HEK293T (cell line): Measurements from ENCODE around the gene MLXIPL.

Experiments
- BHLHE40 ChIP-seq: fragments of 450-650 bp; IDR thresholded peaks from 2 replicates; pipeline ENCODE4 v1.6.1; 2016; ENCODE audit warnings: mild to moderate bottlenecking, moderate library complexity, borderline replicate concordance
- CTBP1 ChIP-seq: fragments of 450-650 bp; IDR thresholded peaks from 2 replicates; pipeline ENCODE4 v1.6.1; 2016; ENCODE audit warnings: borderline replicate concordance
- FOXA1 ChIP-seq: fragments of 450-650 bp; IDR thresholded peaks from 2 replicates; pipeline ENCODE4 v1.6.1; 2016; ENCODE audit warnings: mild to moderate bottlenecking
- FOXK2 ChIP-seq: fragments of 450-650 bp; IDR thresholded peaks from 2 replicates; pipeline ENCODE4 v1.6.1; 2016; ENCODE audit warnings: mild to moderate bottlenecking
- FOXM1 ChIP-seq: fragments of 450-650 bp; IDR thresholded peaks from 2 replicates; pipeline ENCODE4 v1.6.1; 2017; ENCODE audit warnings: mild to moderate bottlenecking, borderline replicate concordance
- HDGF ChIP-seq: fragments of 450-650 bp; IDR thresholded peaks from 2 replicates; pipeline ENCODE4 v1.6.1; 2017; ENCODE audit warnings: antibody characterized with exemption, borderline replicate concordance
- L3MBTL2 ChIP-seq: fragments of 450-650 bp; conservative IDR thresholded peaks from 2 replicates; pipeline ENCODE4 v1.6.1; 2016; ENCODE audit warnings: mild to moderate bottlenecking
- LEF1 ChIP-seq: fragments of 450-650 bp; IDR thresholded peaks from 2 replicates; pipeline ENCODE4 v1.6.1; 2017; ENCODE audit warnings: mild to moderate bottlenecking, borderline replicate concordance
- SP1 ChIP-seq: fragments of 450-650 bp; IDR thresholded peaks from 2 replicates; pipeline ENCODE4 v1.6.1; 2017
- SUZ12 ChIP-seq: fragments of 450-650 bp; IDR thresholded peaks from 2 replicates; pipeline ENCODE4 v1.6.1; 2016; ENCODE audit warnings: mild to moderate bottlenecking
- TARDBP ChIP-seq: fragments of 450-650 bp; IDR thresholded peaks from 2 replicates; pipeline ENCODE4 v1.6.1; 2016
- ZNF384 ChIP-seq: fragments of 450-650 bp; IDR thresholded peaks from 2 replicates; pipeline ENCODE4 v1.6.1; 2016
- TF ChIP-seq, protein P1 (sequence below): fragments of 450-650 bp; IDR thresholded peaks from 2 replicates; pipeline ENCODE4 v1.6.1; 2016

DNA sequence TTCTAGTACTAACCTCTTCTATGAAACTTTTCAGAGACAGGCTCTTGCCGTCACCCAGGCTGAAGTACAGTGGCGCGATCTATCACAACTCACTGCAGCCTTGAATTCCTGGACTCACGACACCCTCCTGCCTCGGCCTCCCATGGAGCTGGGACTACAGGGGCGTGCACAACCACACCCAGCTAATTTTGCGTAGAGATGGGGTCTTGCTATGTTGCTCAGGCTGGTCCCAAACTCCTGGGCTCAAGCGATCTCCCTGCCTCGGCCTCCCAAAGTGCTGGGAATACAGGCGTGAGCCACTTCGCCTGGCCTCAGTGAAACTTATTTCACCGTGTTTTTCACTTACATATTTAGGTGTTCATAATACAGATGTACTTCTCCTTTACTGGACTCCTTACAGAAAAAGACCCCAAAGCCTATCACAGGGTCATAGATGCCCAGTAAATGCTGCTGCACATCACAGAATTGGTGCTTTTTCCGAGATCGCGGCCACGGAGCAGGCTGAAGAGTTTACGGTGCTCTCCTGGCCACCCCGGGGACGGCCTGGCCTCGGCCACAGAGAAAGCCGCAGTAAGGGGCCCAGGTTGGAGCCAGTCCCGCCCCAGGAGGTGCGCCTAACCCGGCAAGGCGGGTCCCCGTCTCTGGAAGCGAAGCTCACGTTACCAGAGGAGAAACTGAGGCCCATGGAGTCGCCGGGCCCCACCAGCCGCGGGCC lies 46.5 kb downstream of the MLXIPL start:
- TF ChIP-seq FOXK2 (no peak), SUZ12 (no peak), SP1 (no peak), HDGF (no peak), BHLHE40 (no peak), ZNF384 (no peak), CTBP1 (no peak), FOXM1 (no peak), TARDBP (no peak), LEF1 (no peak), FOXA1 (no peak), L3MBTL2 (no peak)
- TF ChIP-seq, protein P1, sequence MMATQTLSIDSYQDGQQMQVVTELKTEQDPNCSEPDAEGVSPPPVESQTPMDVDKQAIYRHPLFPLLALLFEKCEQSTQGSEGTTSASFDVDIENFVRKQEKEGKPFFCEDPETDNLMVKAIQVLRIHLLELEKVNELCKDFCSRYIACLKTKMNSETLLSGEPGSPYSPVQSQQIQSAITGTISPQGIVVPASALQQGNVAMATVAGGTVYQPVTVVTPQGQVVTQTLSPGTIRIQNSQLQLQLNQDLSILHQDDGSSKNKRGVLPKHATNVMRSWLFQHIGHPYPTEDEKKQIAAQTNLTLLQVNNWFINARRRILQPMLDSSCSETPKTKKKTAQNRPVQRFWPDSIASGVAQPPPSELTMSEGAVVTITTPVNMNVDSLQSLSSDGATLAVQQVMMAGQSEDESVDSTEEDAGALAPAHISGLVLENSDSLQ = no peak
